ENCODE results near the gene ZDHHC17. TPM values are rescaled to one million over a fixed set of nuclear protein-coding genes. Genes with fewer than 3 reads are reported as not detected.

ZDHHC17 gene
- total and polyA plus RNA-seq, 2 experiments from 2014 or later = 11.7 to 39.8 TPM

- Histone ChIP-seq H3K4me2 (no peak overlapping the region), H4K20me1 (ENCODE audit: insufficient read depth, poor library complexity, severe bottlenecking) (peaks cover 6% of the 10 kb centered on the region), H3K36me3 (replicated peaks; ENCODE audit: insufficient read depth, low read depth) (no peaks in the 10 kb centered on the region), H3K79me2 (peaks cover 75% of the 10 kb centered on the region), H2AFZ (no peak overlapping the region), H3K27ac (no peak overlapping the region), H3K4me1 (ENCODE audit: insufficient read depth) (no peaks in the 10 kb centered on the region), H3K27me3 (no peaks in the 10 kb centered on the region), H3K4me3 (no peak overlapping the region), H3K9me2 (replicated peaks; ENCODE audit: insufficient read depth) (no peaks in the 10 kb centered on the region), H3K9me3 (ENCODE audit: low read depth) (no peaks in the 10 kb centered on the region)
- TF ChIP-seq EZH2phosphoT487 (IDR thresholded peaks at IDR 0.05; ENCODE audit: low read depth, severe bottlenecking, unreplicated experiment) = no peak
- TF ChIP-seq CTCF (IDR thresholded peaks at IDR 0.05; ENCODE audit: poor library complexity) = no peak
- TF ChIP-seq EZH2 (IDR thresholded peaks at IDR 0.05; ENCODE audit: borderline replicate concordance) = no peak
- WGBS (ENCODE audit: low lambda C conversion rate, missing lambda C conversion rate) = 100% methylated on average over 4 of the region's 4 CpGs
- no peak for DNase-seq (ENCODE audit: low spot score)
These were observed 34.9 kb downstream of the ZDHHC17 start for GRCh38 chr12:76798864-76799263.

DNA sequence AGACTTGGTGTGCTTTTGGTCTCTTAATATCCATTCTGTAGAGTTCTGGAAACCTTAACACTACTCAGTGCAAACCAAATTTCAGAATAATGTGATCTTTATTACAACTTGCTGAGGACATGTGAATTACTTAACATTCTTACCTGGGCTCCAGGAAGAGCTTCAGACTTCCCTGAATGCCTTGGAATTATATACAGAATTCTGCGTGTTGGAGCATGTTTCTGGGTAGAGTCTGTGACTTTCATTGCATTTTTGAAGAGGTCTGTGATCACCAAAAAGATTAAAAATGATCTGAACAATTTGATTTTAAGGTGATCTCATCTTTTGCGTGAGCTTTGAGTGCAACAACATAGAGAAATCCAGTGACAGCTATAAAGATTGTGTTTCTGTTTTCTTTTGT lies 35.4 kb downstream of the ZDHHC17 start:
- no peaks in the 10 kb centered on the region for H3K9me2 ChIP-seq (replicated peaks; ENCODE audit: insufficient read depth)
- H3K79me2 ChIP-seq = peaks cover 70% of the 10 kb centered on the region
- H3K27me3 ChIP-seq = no peaks in the 10 kb centered on the region
- H2AFZ ChIP-seq = no peak overlapping the region
- H4K20me1 ChIP-seq (ENCODE audit: insufficient read depth, poor library complexity, severe bottlenecking) = peaks cover 6% of the 10 kb centered on the region
- no peaks in the 10 kb centered on the region for H3K36me3 ChIP-seq (replicated peaks; ENCODE audit: insufficient read depth, low read depth)
- no peak overlapping the region for H3K27ac ChIP-seq
- TF ChIP-seq EZH2 (IDR thresholded peaks at IDR 0.05; ENCODE audit: borderline replicate concordance) = no peak
- no peak for TF ChIP-seq CTCF (IDR thresholded peaks at IDR 0.05; ENCODE audit: poor library complexity)
- TF ChIP-seq EZH2phosphoT487 (IDR thresholded peaks at IDR 0.05; ENCODE audit: low read depth, severe bottlenecking, unreplicated experiment) = no peak
- 89% methylated on average over 2 of the region's 2 CpGs for WGBS (ENCODE audit: low lambda C conversion rate, missing lambda C conversion rate)
- no peak overlapping the region for H3K4me2 ChIP-seq
- no peak overlapping the region for H3K4me3 ChIP-seq
- DNase-seq (ENCODE audit: low spot score) = no peak
- no peaks in the 10 kb centered on the region for H3K9me3 ChIP-seq (ENCODE audit: low read depth)
- H3K4me1 ChIP-seq (ENCODE audit: insufficient read depth) = no peaks in the 10 kb centered on the region

- DNase-seq (ENCODE audit: low spot score) = no peak
- Histone ChIP-seq H3K4me2 (no peak overlapping the region), H3K36me3 (replicated peaks; ENCODE audit: insufficient read depth, low read depth) (no peaks in the 10 kb centered on the region), H3K27me3 (no peaks in the 10 kb centered on the region), H4K20me1 (ENCODE audit: insufficient read depth, poor library complexity, severe bottlenecking) (no peaks in the 10 kb centered on the region), H3K4me3 (no peak overlapping the region), H3K27ac (no peak overlapping the region), H3K4me1 (ENCODE audit: insufficient read depth) (no peaks in the 10 kb centered on the region), H3K9me3 (ENCODE audit: low read depth) (no peaks in the 10 kb centered on the region), H2AFZ (no peak overlapping the region), H3K9me2 (replicated peaks; ENCODE audit: insufficient read depth) (no peaks in the 10 kb centered on the region), H3K79me2 (peaks cover 43% of the 10 kb centered on the region)
- TF ChIP-seq CTCF (IDR thresholded peaks at IDR 0.05; ENCODE audit: poor library complexity) (no peak), EZH2phosphoT487 (IDR thresholded peaks at IDR 0.05; ENCODE audit: low read depth, severe bottlenecking, unreplicated experiment) (no peak), EZH2 (IDR thresholded peaks at IDR 0.05; ENCODE audit: borderline replicate concordance) (no peak)
- 94% methylated on average over 3 of the region's 3 CpGs for WGBS (ENCODE audit: low lambda C conversion rate, missing lambda C conversion rate)
These were observed 38.1 kb downstream of the ZDHHC17 start for GRCh38 chr12:76802060-76802459.

All from hepatocyte (in vitro differentiated cells).